Activated T-cell treated with anti-CD3 and anti-CD28 coated beads, Interleukin-2, amount 50 U/mL, for 72 hours (primary cell): Measurements from ENCODE around the gene HSD11B1. TPM values are rescaled to one million over a fixed set of nuclear protein-coding genes. Genes with fewer than 3 reads are reported as not detected.
"Not testable (repeated sequence)": the region's sequence is repeated elsewhere in the genome, so short reads cannot be mapped to it uniquely, and the experiment has no call there.

Experiments
- ATAC-seq, 2 donors: fragments of 150-1000 bp; cut with Tn5 transposase; replicated peaks in 1 of 2; 2 replicates each; pipeline ENCODE4 v1.10.0; 2021; ENCODE audit warnings: moderate library complexity in 2 of 2, mild to moderate bottlenecking in 1 of 2
- DNase-seq, 2 donors: peaks; one replicate each; pipeline ENCODE4 v3.0.0; 2021 to 2022; ENCODE audit warnings: mixed read lengths in 1 of 2
- H3K27ac Mint-ChIP-seq: one replicate; pipeline ENCODE4 v1.8.0; 2022; ENCODE audit warnings: mild to moderate bottlenecking, moderate library complexity, mixed read lengths
- H3K27me3 Mint-ChIP-seq: one replicate; pipeline ENCODE4 v1.8.0; 2022; ENCODE audit warnings: low read depth, mixed read lengths
- H3K36me3 Mint-ChIP-seq, 2 donors: one replicate each; pipeline ENCODE4 v1.8.0; 2022; ENCODE audit warnings: mixed read lengths in 2 of 2, mild to moderate bottlenecking in 1 of 2; ENCODE audit not compliant: insufficient read depth in 2 of 2
- H3K4me1 Mint-ChIP-seq: one replicate; pipeline ENCODE4 v1.8.0; 2022; ENCODE audit warnings: low read depth, mixed read lengths
- H3K4me3 Mint-ChIP-seq, 2 donors: one replicate each; pipeline ENCODE4 v1.8.0; 2022; ENCODE audit warnings: mild to moderate bottlenecking in 2 of 2, mixed read lengths in 2 of 2, moderate library complexity in 2 of 2
- H3K9me3 Mint-ChIP-seq, 2 donors: one replicate each; pipeline ENCODE4 v1.8.0; 2022; ENCODE audit warnings: mixed read lengths in 2 of 2
- total RNA-seq, 2 donors: library from RNA; stranded (reverse); gene quantifications; one replicate each; pipeline ENCODE4 v1.2.3, GENCODE V29; 2022

Gene HSD11B1
- total RNA-seq, 2 donors from 2014 or later: 2.1 to 3.1 TPM

- Mint-ChIP-seq H3K36me3 (peaks cover 0 to 2% of the 10 kb centered on the region in 2 donors), H3K27ac (no peak overlapping the region)
Measured at GRCh38 chr1:209697126-209697525, 7.5 kb upstream of the HSD11B1 start.

GRCh38 chr1:209700686-209701085 is 4.0 kb upstream of the HSD11B1 start:
- not testable (repeated sequence) for H3K27me3 Mint-ChIP-seq, DNase-seq, ATAC-seq, H3K36me3 Mint-ChIP-seq, H3K4me3 Mint-ChIP-seq, H3K9me3 Mint-ChIP-seq, H3K27ac Mint-ChIP-seq
- peaks cover 55% of the 10 kb centered on the region for H3K4me1 Mint-ChIP-seq

More at GRCh38 chr1:209697126-209697525, 7.5 kb upstream of the HSD11B1 start:
- Mint-ChIP-seq H3K4me1 (peaks cover 56% of the 10 kb centered on the region), H3K27me3 (peaks cover 10% of the 10 kb centered on the region), H3K4me3 (no peak overlapping the region), H3K9me3 (no peaks in the 10 kb centered on the region)
- DNase-seq (no peak), ATAC-seq (no peak)

DNA sequence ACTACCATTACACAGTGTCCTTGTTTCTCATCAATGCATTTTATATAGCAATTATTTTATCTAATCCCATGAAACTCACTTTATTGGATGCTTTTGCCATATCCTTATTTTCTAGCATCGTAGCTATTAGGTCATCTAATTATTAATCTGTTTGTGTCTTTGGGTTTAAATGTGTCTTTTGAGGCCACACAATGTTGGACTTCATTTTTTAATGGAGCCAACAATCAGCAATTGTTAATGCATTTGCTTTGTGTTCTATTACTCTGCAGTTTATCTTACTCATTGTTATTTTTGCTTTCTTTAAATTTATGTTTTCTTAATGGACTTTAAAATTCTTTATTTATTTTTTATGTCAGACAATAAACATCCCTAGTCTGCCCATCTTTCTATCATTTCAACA is 1.8 kb upstream of the HSD11B1 start:
- Mint-ChIP-seq H3K4me1 (peaks cover 56% of the 10 kb centered on the region), H3K27ac (no peak overlapping the region)
- DNase-seq: no peak

DNA sequence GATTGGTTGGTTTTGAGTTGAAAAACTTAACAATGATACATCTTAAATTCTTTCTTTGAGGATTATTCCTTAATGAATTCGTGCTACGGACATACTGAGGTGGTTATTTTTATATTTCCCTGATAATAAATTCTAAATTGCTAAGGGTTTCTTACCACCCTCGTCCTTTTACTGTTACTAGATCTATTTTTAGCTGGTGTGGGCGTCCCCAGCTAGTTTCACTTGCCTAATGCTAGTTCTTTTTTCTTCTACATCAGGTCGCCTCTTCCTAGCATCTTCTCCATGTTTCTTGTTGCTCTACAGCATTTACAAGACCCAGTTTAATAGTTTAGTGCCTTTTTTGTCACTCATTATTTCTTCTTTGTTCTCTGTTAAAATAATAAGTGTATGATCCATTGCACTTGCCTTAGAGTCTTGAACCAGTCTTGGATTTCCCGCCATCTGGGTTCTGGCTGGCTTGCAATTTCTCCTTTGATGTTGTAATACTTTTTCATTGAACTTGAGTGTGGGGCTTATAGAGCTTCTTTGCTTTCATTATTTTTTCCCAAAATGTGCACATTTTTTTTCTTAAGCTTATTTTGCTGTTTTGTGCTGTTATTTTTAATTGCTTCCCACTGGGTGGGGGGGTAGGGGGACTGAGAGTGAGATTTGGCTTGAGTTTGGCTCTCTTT is 677 bp upstream of the HSD11B1 start:
- H3K27me3 Mint-ChIP-seq: no peaks in the 10 kb centered on the region
- ATAC-seq (no peak), DNase-seq (no peak)
- H3K9me3 Mint-ChIP-seq: no peaks in the 10 kb centered on the region
- H3K27ac Mint-ChIP-seq: peak overlapping the region; percentile 82
- H3K36me3 Mint-ChIP-seq: peaks cover 0 to 2% of the 10 kb centered on the region in 2 donors
- peaks cover 57% of the 10 kb centered on the region for H3K4me1 Mint-ChIP-seq
- H3K4me3 Mint-ChIP-seq: peak overlapping the region; percentile 63 to 65

More for the DNA sequence above, 1.8 kb upstream of the HSD11B1 start:
- Mint-ChIP-seq H3K27me3 (no peaks in the 10 kb centered on the region), H3K4me3 (no peak overlapping the region), H3K9me3 (no peaks in the 10 kb centered on the region), H3K36me3 (peaks cover 0 to 2% of the 10 kb centered on the region in 2 donors)
- no peak for ATAC-seq

DNA sequence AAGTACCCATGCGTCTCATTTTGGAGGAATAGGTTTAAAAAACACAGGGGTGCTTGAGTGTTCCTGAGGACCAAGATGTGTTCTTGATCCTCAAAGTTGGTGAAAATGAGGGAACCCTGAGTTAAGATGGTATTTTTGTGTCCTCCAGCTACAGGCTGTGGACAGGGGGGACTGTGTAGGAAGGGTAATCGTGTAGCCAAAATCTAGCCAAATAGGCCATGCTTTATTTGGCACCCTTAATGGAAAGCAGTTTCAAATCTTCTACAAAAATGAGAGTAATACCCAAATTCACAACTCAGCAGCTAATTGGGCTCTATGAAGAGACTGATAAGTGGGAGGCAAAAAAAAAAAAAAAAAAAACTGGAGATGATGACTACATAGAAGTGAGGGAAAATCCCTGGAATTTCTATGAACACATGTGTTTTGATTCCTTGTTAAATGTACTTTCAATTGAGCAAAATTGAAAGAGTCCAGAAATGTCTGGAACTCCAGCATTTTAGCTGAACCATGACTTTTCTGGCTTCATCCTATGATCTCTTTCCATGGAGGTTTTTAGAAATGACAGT is 470 bp downstream of the HSD11B1 start:
- Mint-ChIP-seq H3K9me3 (no peaks in the 10 kb centered on the region), H3K27ac (peak overlapping the region; percentile 5), H3K27me3 (no peaks in the 10 kb centered on the region)

GRCh38 chr1:209706622-209707021 is 2.0 kb downstream of the HSD11B1 start:
- peaks cover 0 to 1% of the 10 kb centered on the region in 2 donors for H3K36me3 Mint-ChIP-seq
- H3K27ac Mint-ChIP-seq: peak overlapping the region; percentile 72
- no peak for DNase-seq
- no peaks in the 10 kb centered on the region for H3K27me3 Mint-ChIP-seq
- no peak for ATAC-seq
- H3K4me3 Mint-ChIP-seq: peak overlapping the region in 1 of 2 donors; percentile 21
- H3K9me3 Mint-ChIP-seq: no peaks in the 10 kb centered on the region
- peaks cover 72% of the 10 kb centered on the region for H3K4me1 Mint-ChIP-seq

More for the DNA sequence above, 470 bp downstream of the HSD11B1 start:
- DNase-seq (no peak), ATAC-seq (no peak)
- peaks cover 59% of the 10 kb centered on the region for H3K4me1 Mint-ChIP-seq
- peaks cover 0 to 2% of the 10 kb centered on the region in 2 donors for H3K36me3 Mint-ChIP-seq
- H3K4me3 Mint-ChIP-seq: peak overlapping the region; percentile 51 to 60

- H3K27ac Mint-ChIP-seq: peak overlapping the region; percentile 72
- DNase-seq (no peak), ATAC-seq (no peak)
- no peaks in the 10 kb centered on the region for H3K36me3 Mint-ChIP-seq
- H3K9me3 Mint-ChIP-seq: no peaks in the 10 kb centered on the region
- no peaks in the 10 kb centered on the region for H3K27me3 Mint-ChIP-seq
- peaks cover 72% of the 10 kb centered on the region for H3K4me1 Mint-ChIP-seq
- H3K4me3 Mint-ChIP-seq: peak overlapping the region; percentile 11 to 21
Measured at GRCh38 chr1:209707308-209707707, 2.7 kb downstream of the HSD11B1 start.

DNA sequence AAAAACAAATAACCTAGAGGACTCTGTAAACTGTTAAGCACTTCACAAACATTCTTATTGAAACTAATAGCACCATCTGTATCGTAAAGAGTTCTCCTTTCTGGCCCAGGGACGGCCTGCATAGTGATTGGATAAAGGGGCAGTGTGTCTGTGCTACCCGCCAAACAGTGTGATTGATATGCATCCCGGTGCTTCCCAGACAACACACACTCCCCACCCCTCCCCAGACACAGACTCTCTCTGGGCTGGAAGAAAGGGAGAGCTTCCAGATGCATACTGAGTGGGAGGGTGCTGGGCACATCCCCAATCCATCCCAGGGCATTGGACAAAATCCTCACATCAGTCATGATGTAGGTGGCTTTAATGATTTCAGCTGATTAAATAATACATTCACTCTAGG is 3.7 kb downstream of the HSD11B1 start:
- Mint-ChIP-seq H3K4me3 (no peak overlapping the region), H3K27ac (no peak overlapping the region), H3K36me3 (no peaks in the 10 kb centered on the region), H3K4me1 (peaks cover 72% of the 10 kb centered on the region), H3K9me3 (no peaks in the 10 kb centered on the region), H3K27me3 (no peaks in the 10 kb centered on the region)
- DNase-seq (no peak), ATAC-seq (no peak)

GRCh38 chr1:209710093-209710492 is 5.4 kb downstream of the HSD11B1 start:
- Mint-ChIP-seq H3K4me1 (peaks cover 62% of the 10 kb centered on the region), H3K27ac (peak overlapping the region; percentile 69), H3K4me3 (peak overlapping the region; percentile 57 to 71), H3K9me3 (no peaks in the 10 kb centered on the region), H3K36me3 (no peaks in the 10 kb centered on the region), H3K27me3 (no peaks in the 10 kb centered on the region)
- ATAC-seq (peak; percentile 71 to 72), DNase-seq (peak; percentile 8 to 15)

DNA sequence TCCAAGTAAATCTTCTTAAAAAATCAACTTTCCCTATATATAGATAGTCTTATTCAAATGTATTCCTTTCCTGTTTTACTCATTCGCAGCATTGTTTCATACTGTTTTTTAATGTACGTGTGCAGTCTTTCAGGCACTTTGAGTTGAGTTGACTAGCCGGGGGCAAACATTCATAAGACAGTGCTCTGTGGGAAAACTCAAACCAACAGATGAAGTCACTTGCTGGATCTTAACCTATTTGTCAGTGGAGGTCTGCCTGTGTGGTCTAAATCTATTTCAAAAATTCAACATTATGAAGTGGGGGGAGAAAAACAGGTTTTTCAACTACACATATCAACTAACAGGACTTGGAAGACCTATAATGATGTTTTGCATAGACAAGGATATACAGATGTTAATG is 6.2 kb downstream of the HSD11B1 start:
- peak overlapping the region; percentile 69 for H3K27ac Mint-ChIP-seq
- no peaks in the 10 kb centered on the region for H3K36me3 Mint-ChIP-seq
- ATAC-seq (peak; percentile 45 to 66), DNase-seq (no peak)
- H3K4me1 Mint-ChIP-seq: peaks cover 61% of the 10 kb centered on the region
- H3K4me3 Mint-ChIP-seq: peak overlapping the region; percentile 57 to 71
- no peaks in the 10 kb centered on the region for H3K9me3 Mint-ChIP-seq
- no peaks in the 10 kb centered on the region for H3K27me3 Mint-ChIP-seq

DNA sequence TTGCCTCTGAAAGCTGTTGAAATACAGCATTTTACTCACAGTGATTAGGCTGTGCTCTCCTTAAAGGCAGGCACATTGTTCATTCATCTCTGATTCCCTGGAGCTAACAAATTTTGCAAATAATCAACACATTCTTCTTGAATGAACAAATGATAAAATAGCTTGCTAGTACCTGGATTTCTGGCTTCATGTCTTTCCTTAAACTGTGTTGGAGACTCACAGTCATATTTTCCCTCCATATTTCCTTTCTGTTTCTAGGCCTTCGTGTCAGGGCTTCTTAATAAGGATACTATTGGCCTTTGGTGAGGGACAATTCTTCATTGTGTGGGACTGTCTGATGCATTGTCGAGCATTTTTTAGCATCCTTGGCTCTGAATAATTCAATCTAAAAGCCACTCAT is 9.7 kb downstream of the HSD11B1 start:
- H3K36me3 Mint-ChIP-seq: no peaks in the 10 kb centered on the region
- H3K27ac Mint-ChIP-seq: peak overlapping the region; percentile 10
- H3K27me3 Mint-ChIP-seq: no peaks in the 10 kb centered on the region
- H3K9me3 Mint-ChIP-seq: peaks cover 3% of the 10 kb centered on the region in 2 donors
- H3K4me3 Mint-ChIP-seq: peak overlapping the region; percentile 50 to 63
- ATAC-seq: no peak
- peaks cover 59% of the 10 kb centered on the region for H3K4me1 Mint-ChIP-seq
- no peak for DNase-seq

- no peak for DNase-seq
- no peaks in the 10 kb centered on the region for H3K36me3 Mint-ChIP-seq
- H3K27ac Mint-ChIP-seq: peak overlapping the region; percentile 43
- peaks cover 49% of the 10 kb centered on the region for H3K4me1 Mint-ChIP-seq
- H3K27me3 Mint-ChIP-seq: no peaks in the 10 kb centered on the region
- peaks cover 3% of the 10 kb centered on the region in 2 donors for H3K9me3 Mint-ChIP-seq
- peak overlapping the region; percentile 58 to 65 for H3K4me3 Mint-ChIP-seq
- ATAC-seq: no peak
Measured at GRCh38 chr1:209715314-209715713, 10.7 kb downstream of the HSD11B1 start.

DNA sequence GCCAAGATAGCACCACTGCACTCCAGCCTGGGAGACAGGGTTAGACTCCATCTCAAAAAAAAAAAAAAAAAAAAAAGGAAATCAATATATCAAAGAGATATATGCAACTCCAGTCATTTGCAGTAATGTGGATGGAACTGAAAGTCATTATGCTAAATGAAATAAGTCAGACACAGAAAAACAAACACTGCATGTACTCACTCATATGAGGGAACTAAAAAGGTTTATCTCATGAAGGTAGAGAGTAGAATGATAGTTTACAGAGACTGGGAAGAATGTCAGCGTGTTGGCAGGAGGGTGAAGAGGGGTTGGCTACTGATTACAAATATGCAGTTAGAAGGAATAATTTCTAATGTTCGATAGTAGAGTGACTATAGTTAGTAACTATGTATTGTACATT is 13.2 kb downstream of the HSD11B1 start:
- Mint-ChIP-seq H3K27ac (no peak overlapping the region), H3K4me3 (peak overlapping the region in 1 of 2 donors; percentile 3), H3K36me3 (peaks cover 0 to 1% of the 10 kb centered on the region in 2 donors), H3K4me1 (peaks cover 54% of the 10 kb centered on the region), H3K9me3 (peaks cover 3 to 5% of the 10 kb centered on the region in 2 donors), H3K27me3 (no peaks in the 10 kb centered on the region)
- ATAC-seq: peak; percentile 78 to 82
- no peak for DNase-seq
